ENCODE results near the gene POT1. TPM values are rescaled to one million over a fixed set of nuclear protein-coding genes. Genes with fewer than 3 reads are reported as not detected.

Gene POT1
- total and polyA plus RNA-seq, 2 donors (not counting 3 experiments of a cell fraction or from before 2014, with no cell fraction given): 11.1 to 22.4 TPM

- BruUV-seq (replicated peaks): no TSS peak
- TF ChIP-seq FOS (IDR thresholded peaks at IDR 0.05; ENCODE audit: borderline replicate concordance, insufficient read depth, low read length) (no peak), CTCF (IDR thresholded peaks at IDR 0.05; ENCODE audit: extremely low read depth in 1 of 2, insufficient read depth in 1 of 2, low read depth in 1 of 2, low read length in 2 of 2) (no peak)
- Histone ChIP-seq H3K9me1 (replicated peaks; ENCODE audit: control insufficient read depth, extremely low read depth, insufficient read depth, low read length) (no peaks in the 10 kb centered on the region), H3K9ac (replicated peaks; ENCODE audit: extremely low read depth, insufficient read depth, low read length) (no peak overlapping the region), H3K27me3 (ENCODE audit: control insufficient read depth in 2 of 2, insufficient read depth in 2 of 2, low read length in 2 of 2) (no peaks in the 10 kb centered on the region), H3K79me2 (ENCODE audit: control insufficient read depth, insufficient read depth, low read length) (no peaks in the 10 kb centered on the region), H3K4me3 (replicated peaks in 1 of 3; ENCODE audit: insufficient read depth in 1 of 3, low read depth in 1 of 3, low read length in 3 of 3) (no peak overlapping the region), H2AFZ (ENCODE audit: low read depth, low read length) (no peak overlapping the region), H4K20me1 (replicated peaks; ENCODE audit: control insufficient read depth, extremely low read depth, insufficient read depth, low read length) (no peaks in the 10 kb centered on the region), H3K9me3 (replicated peaks; ENCODE audit: control insufficient read depth, insufficient read depth, low read length) (no peaks in the 10 kb centered on the region), H3K36me3 (ENCODE audit: control insufficient read depth in 2 of 2, extremely low read depth in 1 of 2, insufficient read depth in 2 of 2, low read length in 2 of 2) (no peaks in the 10 kb centered on the region), H3K27ac (ENCODE audit: insufficient read depth, low read depth, low read length) (no peak overlapping the region), H3K4me1 (ENCODE audit: control insufficient read depth, extremely low read depth, insufficient read depth, low read length) (no peaks in the 10 kb centered on the region), H3K4me2 (ENCODE audit: insufficient read depth, low read length) (no peak overlapping the region)
- intact Hi-C loops (cut with micrococcal nuclease): no loop called here
- FAIRE-seq: no peak
- no peak for DNase-seq (ENCODE audit: low read depth, low spot score)
- ChIA-PET POLR2A (no interaction called here), CTCF (no interaction called here)
- dilution Hi-C loops (cut with MboI; ENCODE audit: extremely low pct_ligation_motif_present, low sequenced_read_pairs): no loop called here
Observed at GRCh38 chr7:124965553-124965952, 35.9 kb upstream of the POT1 start.

GRCh38 chr7:124959676-124960075 lies 30.1 kb upstream of the POT1 start:
- TF ChIP-seq POLR2AphosphoS5 (IDR thresholded peaks at IDR 0.05; ENCODE audit: insufficient read depth, low read depth, low read length) (no peak), MAX (IDR thresholded peaks at IDR 0.05; ENCODE audit: insufficient read depth, insufficient read length) (no peak), MYC (IDR thresholded peaks at IDR 0.05; ENCODE audit: low read depth, low read length) (no peak), POLR2A (IDR thresholded peaks at IDR 0.05; ENCODE audit: low read depth, low read length) (no peak), JUN (IDR thresholded peaks at IDR 0.05; ENCODE audit: borderline replicate concordance, insufficient read depth, insufficient read length, low read depth) (no peak), GATA2 (IDR thresholded peaks at IDR 0.05; ENCODE audit: insufficient read depth, insufficient read length, low read depth, low read length) (no peak), CTCF (IDR thresholded peaks at IDR 0.05; ENCODE audit: extremely low read depth in 1 of 2, insufficient read depth in 1 of 2, low read depth in 1 of 2, low read length in 2 of 2) (no peak), EZH2 (IDR thresholded peaks at IDR 0.05; ENCODE audit: borderline replicate concordance, low read depth, low read length, severe bottlenecking) (no peak), FOS (IDR thresholded peaks at IDR 0.05; ENCODE audit: borderline replicate concordance, insufficient read depth, low read length) (no peak)
- no peak overlapping the region for H3K27ac ChIP-seq (ENCODE audit: insufficient read depth, low read depth, low read length)
- FAIRE-seq (no peak), DNase-seq (ENCODE audit: low read depth, low spot score) (no peak)
- no peak overlapping the region for H3K9ac ChIP-seq (replicated peaks; ENCODE audit: extremely low read depth, insufficient read depth, low read length)
- H3K9me3 ChIP-seq (replicated peaks; ENCODE audit: control insufficient read depth, insufficient read depth, low read length): no peaks in the 10 kb centered on the region
- H3K9me1 ChIP-seq (replicated peaks; ENCODE audit: control insufficient read depth, extremely low read depth, insufficient read depth, low read length): no peaks in the 10 kb centered on the region
- H3K27me3 ChIP-seq (ENCODE audit: control insufficient read depth in 2 of 2, insufficient read depth in 2 of 2, low read length in 2 of 2): no peaks in the 10 kb centered on the region
- no TSS peak for BruUV-seq (replicated peaks)
- H3K4me3 ChIP-seq (replicated peaks in 1 of 3; ENCODE audit: insufficient read depth in 1 of 3, low read depth in 1 of 3, low read length in 3 of 3): no peak overlapping the region
- no peak overlapping the region for H2AFZ ChIP-seq (ENCODE audit: low read depth, low read length)
- ChIA-PET CTCF (no interaction called here), POLR2A (no interaction called here)
- H3K4me1 ChIP-seq (ENCODE audit: control insufficient read depth, extremely low read depth, insufficient read depth, low read length): no peaks in the 10 kb centered on the region
- dilution Hi-C loops (cut with MboI; ENCODE audit: extremely low pct_ligation_motif_present, low sequenced_read_pairs) (no loop called here), intact Hi-C loops (cut with micrococcal nuclease) (no loop called here)
- H3K36me3 ChIP-seq (ENCODE audit: control insufficient read depth in 2 of 2, extremely low read depth in 1 of 2, insufficient read depth in 2 of 2, low read length in 2 of 2): no peaks in the 10 kb centered on the region
- no peaks in the 10 kb centered on the region for H3K79me2 ChIP-seq (ENCODE audit: control insufficient read depth, insufficient read depth, low read length)
- no peaks in the 10 kb centered on the region for H4K20me1 ChIP-seq (replicated peaks; ENCODE audit: control insufficient read depth, extremely low read depth, insufficient read depth, low read length)
- H3K4me2 ChIP-seq (ENCODE audit: insufficient read depth, low read length): no peak overlapping the region
